GM13977 (cell line): ENCODE results near the gene LRMDA.

Experiments used
- DNase-seq: peaks from one replicate; pipeline ENCODE4 v3.0.0; 2012; ENCODE audit warnings: low spot score
- in situ Hi-C: fragments of 300-500 bp; cut with MboI; formaldehyde crosslinking; loops from one replicate; pipeline ENCODE4 v1.12.0; 2022; ENCODE audit warnings: low sequenced_read_pairs, low pct_unique_long_range_greater_than_20kb, mixed read lengths, inconsistent platforms; ENCODE audit not compliant: unreplicated experiment
- TF ChIP-seq, protein P1 (sequence below): IDR thresholded peaks from 2 replicates; pipeline ENCODE4 v1.5.1; 2012; ENCODE audit warnings: mild to moderate bottlenecking, control low read depth; ENCODE audit not compliant: insufficient read depth; ENCODE audit errors: extremely low read depth, missing control alignments

The LRMDA gene

DNA sequence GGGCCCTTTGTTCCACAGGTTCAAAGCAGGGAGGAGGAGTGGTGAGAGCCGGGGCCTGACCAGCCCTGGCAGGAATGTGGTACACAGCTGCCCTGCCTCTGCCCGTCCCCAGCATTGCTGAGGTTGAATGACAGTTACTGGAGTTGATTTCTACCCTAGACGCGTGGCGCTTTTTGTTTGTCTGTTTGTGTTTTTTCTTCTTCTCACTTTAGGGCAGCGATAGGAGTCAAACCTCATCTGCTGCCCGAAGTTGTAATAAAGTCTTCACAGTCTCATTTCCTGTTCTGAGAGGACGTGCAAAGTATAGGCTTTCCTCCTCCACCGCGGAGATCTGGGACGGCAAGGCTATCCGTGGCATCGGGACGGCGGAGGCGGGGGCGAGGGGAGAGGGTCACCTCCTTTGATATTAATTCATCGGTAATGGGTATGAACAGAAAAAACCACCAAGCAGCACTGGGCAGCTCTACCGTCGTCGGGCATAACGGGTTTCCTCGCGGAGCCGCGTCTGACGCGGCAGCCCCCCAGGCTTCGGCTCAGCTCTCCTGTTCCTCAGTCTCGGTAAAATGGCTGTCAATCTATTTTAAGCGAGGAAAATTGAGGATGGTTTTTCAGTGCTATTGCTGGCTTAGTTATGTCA is 160.8 kb downstream of the LRMDA start:
- TF ChIP-seq, protein P1, sequence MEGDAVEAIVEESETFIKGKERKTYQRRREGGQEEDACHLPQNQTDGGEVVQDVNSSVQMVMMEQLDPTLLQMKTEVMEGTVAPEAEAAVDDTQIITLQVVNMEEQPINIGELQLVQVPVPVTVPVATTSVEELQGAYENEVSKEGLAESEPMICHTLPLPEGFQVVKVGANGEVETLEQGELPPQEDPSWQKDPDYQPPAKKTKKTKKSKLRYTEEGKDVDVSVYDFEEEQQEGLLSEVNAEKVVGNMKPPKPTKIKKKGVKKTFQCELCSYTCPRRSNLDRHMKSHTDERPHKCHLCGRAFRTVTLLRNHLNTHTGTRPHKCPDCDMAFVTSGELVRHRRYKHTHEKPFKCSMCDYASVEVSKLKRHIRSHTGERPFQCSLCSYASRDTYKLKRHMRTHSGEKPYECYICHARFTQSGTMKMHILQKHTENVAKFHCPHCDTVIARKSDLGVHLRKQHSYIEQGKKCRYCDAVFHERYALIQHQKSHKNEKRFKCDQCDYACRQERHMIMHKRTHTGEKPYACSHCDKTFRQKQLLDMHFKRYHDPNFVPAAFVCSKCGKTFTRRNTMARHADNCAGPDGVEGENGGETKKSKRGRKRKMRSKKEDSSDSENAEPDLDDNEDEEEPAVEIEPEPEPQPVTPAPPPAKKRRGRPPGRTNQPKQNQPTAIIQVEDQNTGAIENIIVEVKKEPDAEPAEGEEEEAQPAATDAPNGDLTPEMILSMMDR, result no peak
- in situ Hi-C loops, result no loop called here
- DNase-seq, result no peak

DNA sequence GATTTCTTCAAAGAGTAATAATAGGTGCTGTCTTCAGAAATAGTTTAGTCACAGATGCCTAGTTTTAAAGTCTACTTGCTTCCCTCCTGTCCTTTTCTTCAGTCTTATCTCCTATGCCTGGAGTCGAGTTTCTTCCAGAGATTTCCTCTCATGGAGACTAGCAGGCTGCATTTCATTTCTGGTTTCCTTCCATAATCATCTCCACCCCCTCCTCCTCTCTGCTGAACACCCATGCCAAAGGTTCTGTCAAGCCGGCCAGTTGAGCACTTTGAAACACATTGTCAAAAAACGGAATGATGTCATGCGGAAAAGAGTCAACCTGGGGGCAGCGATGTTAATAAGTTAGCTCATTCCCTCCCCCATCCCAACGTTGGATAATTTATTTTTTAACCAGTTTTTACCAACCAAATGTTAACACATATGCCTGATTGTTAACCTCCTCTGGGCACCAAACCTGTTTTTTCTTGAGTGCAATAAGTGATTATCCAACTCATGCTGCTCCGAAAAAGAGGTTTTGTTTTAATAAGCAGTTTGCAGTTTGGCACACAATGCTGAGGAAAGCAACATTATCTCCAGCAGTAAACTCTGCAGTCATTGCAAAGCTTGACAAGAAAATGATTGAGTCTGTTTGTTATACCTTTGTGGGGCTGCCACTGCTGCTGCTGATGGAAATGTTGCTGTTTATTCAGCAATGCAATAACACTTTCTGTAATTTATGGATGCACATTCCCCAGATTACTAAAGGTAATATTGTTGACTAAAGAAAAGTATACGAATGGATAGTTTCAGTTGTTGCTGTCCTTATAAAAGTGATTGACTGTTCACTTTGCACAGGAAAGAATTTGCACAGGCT is 161.6 kb downstream of the LRMDA start:
- no peak for DNase-seq
- in situ Hi-C loops, result no loop called here
- TF ChIP-seq, protein P1, result no peak

DNA sequence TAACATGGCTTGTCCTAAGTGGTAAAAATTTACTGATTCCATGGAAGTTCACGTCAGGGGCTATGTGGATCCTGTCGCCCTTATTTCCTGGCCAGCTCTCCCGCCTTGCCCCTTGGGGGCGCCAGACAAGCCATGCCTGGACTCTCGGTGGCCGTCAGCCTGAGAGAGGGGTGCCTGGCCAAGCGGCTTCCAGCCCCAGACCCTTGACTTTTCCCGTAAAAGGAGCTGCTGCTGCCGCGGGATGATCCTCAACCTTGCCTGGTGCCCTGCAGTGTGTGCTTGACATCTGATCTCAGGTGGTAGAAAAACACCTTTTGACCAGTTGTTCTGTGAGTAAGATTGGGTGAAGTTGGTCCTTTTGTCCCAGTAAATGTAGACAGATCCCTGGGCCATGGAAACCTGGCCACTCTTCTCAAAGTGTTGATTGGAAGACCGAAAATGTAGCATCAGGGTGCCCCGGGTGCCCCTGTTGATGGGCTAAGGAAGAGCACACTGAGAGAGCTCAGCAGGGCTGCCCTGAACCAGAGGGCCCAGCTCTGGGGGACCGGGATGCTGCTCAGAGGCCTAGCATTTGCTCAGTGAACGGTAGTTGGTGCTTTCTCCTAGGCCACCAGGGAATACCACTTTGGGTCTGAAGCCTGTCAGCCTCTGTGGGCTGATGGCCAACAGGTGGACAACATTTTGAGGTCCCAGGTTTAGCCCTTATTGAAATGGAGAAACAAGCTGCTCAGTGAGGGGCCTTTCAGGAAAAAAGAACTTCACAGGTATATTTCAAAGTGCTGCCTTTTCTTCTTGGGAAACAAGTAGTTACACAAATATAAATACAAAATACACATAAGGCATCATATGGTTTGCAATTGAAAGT is 162.5 kb downstream of the LRMDA start:
- no peak for DNase-seq
- in situ Hi-C loops, result no loop called here
- TF ChIP-seq, protein P1, result no peak

DNA sequence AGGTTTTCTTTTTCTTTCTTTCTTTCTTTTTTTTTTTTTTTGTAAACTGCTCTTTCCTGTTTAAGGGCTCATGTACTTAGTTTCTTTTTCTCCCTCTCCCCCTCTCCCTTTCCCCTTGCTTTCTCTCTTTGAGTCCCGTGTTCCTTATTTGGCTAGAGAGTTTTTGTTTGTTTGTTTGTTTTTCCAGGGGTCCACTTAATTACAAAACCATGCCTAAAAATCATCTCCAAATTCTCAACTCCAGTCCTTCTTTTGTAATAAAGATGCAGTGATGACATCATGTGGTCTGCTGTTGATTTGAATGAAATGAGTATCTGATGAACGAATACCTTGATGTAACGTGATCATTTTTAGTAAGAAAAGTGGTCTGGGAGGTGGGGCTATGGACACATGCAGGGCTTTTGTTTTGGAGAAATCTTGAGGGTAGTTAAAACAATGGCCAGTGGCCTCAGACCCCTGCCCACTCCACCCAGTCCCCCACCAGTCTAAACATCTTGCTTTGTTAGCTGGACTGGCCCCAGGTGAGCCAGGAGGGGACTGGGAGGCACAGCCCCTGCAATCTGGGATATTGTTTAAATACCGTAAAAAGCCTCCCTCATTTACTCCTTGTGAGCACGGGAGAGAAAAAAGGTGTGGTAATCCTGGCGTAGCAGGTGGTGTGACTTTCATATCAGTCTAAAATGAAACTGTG is 165.7 kb downstream of the LRMDA start:
- DNase-seq, result no peak
- in situ Hi-C loops, result no loop called here

DNA sequence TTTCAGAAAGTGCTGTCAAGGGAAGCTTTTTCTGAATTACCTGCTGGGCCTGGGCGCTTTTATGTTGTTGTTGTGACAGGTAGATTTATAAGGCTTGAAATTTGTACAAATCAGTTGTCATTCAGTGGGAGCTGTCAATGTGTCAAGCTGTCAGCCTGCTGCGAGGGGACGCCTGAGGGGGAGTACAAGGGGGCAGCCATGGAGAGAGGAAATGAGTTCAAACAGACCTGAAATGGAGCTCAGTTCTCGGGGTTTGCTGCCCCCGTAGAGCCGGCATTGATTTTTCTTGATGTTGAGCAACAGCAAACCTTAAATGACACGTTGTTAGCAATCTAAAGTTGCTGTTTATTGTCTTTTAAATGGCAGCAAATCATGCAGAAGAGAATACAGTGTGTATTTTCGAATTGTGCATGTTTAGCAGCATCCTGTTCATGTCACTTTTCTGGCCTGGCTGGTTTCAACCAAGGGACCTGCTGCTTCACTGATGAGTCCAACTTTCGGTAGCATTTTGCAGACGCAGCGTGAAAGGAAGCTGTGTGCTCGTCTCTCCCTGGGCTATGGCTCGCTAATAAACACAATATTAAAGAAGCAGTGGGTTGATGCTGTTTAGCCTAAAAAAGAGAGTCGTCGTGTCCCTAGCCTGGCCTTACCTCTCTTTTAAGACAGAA is 166.5 kb downstream of the LRMDA start:
- TF ChIP-seq, protein P1, result no peak
- in situ Hi-C loops, result no loop called here
- no peak for DNase-seq

More for the DNA sequence above, 165.7 kb downstream of the LRMDA start:
- TF ChIP-seq, protein P1, result no peak
